WTC11 (cell line): ENCODE results near the gene BNIP2. TPM values are rescaled to one million over a fixed set of nuclear protein-coding genes. Genes with fewer than 3 reads are reported as not detected.

Source experiments
- AFF4 ChIP-seq: sonication (generic); formaldehyde crosslinking; IDR thresholded peaks from 2 replicates; pipeline ENCODE4 v1.8.1; 2023; ENCODE audit warnings: mild to moderate bottlenecking, missing genetic modification reagents, borderline replicate concordance
- ATF3 ChIP-seq: sonication (generic); formaldehyde crosslinking; conservative IDR thresholded peaks from 2 replicates; pipeline ENCODE4 v1.8.1; 2022; ENCODE audit warnings: mild to moderate bottlenecking, missing genetic modification reagents
- ELF4 ChIP-seq: sonication (generic); formaldehyde crosslinking; IDR thresholded peaks from 2 replicates; pipeline ENCODE4 v1.8.1; 2022; ENCODE audit warnings: low read depth, mild to moderate bottlenecking, moderate library complexity, missing genetic modification reagents
- ERG ChIP-seq: fragments of 250-450 bp; sonication (Bioruptor Pico); IDR thresholded peaks from 2 replicates; pipeline ENCODE4 v1.8.0; 2021; ENCODE audit warnings: mild to moderate bottlenecking
- ESRRA ChIP-seq: sonication (generic); formaldehyde crosslinking; IDR thresholded peaks from 2 replicates; pipeline ENCODE4 v1.8.1; 2022; ENCODE audit warnings: mild to moderate bottlenecking, missing genetic modification reagents, borderline replicate concordance
- FOXJ3 ChIP-seq: sonication (generic); formaldehyde crosslinking; IDR thresholded peaks from 2 replicates; pipeline ENCODE4 v1.9.0; 2021; ENCODE audit warnings: missing genetic modification reagents, mild to moderate bottlenecking, borderline replicate concordance
- FOXP4 ChIP-seq: sonication (generic); formaldehyde crosslinking; IDR thresholded peaks from 2 replicates; pipeline ENCODE4 v1.8.0; 2022; ENCODE audit warnings: mild to moderate bottlenecking, missing genetic modification reagents
- GABPB1 ChIP-seq: sonication (generic); formaldehyde crosslinking; IDR thresholded peaks from 2 replicates; pipeline ENCODE4 v1.8.1; 2023; ENCODE audit warnings: mild to moderate bottlenecking, missing genetic modification reagents
- IRF2 ChIP-seq: sonication (generic); formaldehyde crosslinking; IDR thresholded peaks from 2 replicates; pipeline ENCODE4 v1.8.0; 2022; ENCODE audit warnings: low read depth, missing genetic modification reagents, borderline replicate concordance
- MAX ChIP-seq: sonication (generic); formaldehyde crosslinking; IDR thresholded peaks from 2 replicates; pipeline ENCODE4 v1.8.0; 2022; ENCODE audit warnings: mild to moderate bottlenecking, missing genetic modification reagents
- NFE2L1 ChIP-seq: sonication (generic); formaldehyde crosslinking; IDR thresholded peaks from 2 replicates; pipeline ENCODE4 v1.8.1; 2023; ENCODE audit warnings: missing genetic modification reagents
- NFYB ChIP-seq: sonication (generic); formaldehyde crosslinking; conservative IDR thresholded peaks from 2 replicates; pipeline ENCODE4 v1.8.0; 2022; ENCODE audit warnings: low read depth, missing genetic modification reagents
- NR1H2 ChIP-seq: sonication (generic); formaldehyde crosslinking; IDR thresholded peaks from 2 replicates; pipeline ENCODE4 v1.9.0; 2021; ENCODE audit warnings: mild to moderate bottlenecking, moderate library complexity, missing genetic modification reagents
- NR3C1 ChIP-seq: sonication (generic); formaldehyde crosslinking; conservative IDR thresholded peaks from 2 replicates; pipeline ENCODE4 v1.8.1; 2023; ENCODE audit warnings: low read depth, mild to moderate bottlenecking, missing genetic modification reagents
- RELA ChIP-seq: sonication (generic); formaldehyde crosslinking; IDR thresholded peaks from 2 replicates; pipeline ENCODE4 v1.8.1; 2022; ENCODE audit warnings: missing genetic modification reagents, mild to moderate bottlenecking, borderline replicate concordance
- SMAD3 ChIP-seq: sonication (generic); formaldehyde crosslinking; IDR thresholded peaks from 2 replicates; pipeline ENCODE4 v1.8.0; 2022; ENCODE audit warnings: missing genetic modification reagents, mild to moderate bottlenecking, borderline replicate concordance
- SMAD4 ChIP-seq: sonication (generic); formaldehyde crosslinking; IDR thresholded peaks from 2 replicates; pipeline ENCODE4 v1.8.0; 2022; ENCODE audit warnings: mild to moderate bottlenecking, missing genetic modification reagents
- ZMAT4 ChIP-seq: fragments of 250-450 bp; sonication (Bioruptor Pico); IDR thresholded peaks from 2 replicates; pipeline ENCODE4 v1.9.0; 2021; ENCODE audit warnings: mild to moderate bottlenecking
- ZNF396 ChIP-seq: fragments of 250-450 bp; sonication (Bioruptor Pico); IDR thresholded peaks from 2 replicates; pipeline ENCODE4 v1.8.0; 2021; ENCODE audit warnings: mild to moderate bottlenecking, moderate library complexity, borderline replicate concordance
- ZNF416 ChIP-seq: fragments of 250-450 bp; sonication (Bioruptor Pico); IDR thresholded peaks from 2 replicates; pipeline ENCODE4 v1.9.0; 2021; ENCODE audit warnings: mild to moderate bottlenecking, inconsistent platforms
- ZNF423 ChIP-seq: fragments of 250-450 bp; sonication (Bioruptor Pico); IDR thresholded peaks from 2 replicates; pipeline ENCODE4 v2.1.2; 2022; ENCODE audit warnings: mild to moderate bottlenecking, moderate library complexity
- total RNA-seq: library from RNA; stranded (reverse); gene quantifications from 3 replicates; pipeline ENCODE4 v1.2.3, GENCODE V29; 2021
- TF ChIP-seq, protein P1 (sequence below): sonication (generic); formaldehyde crosslinking; IDR thresholded peaks from 2 replicates; pipeline ENCODE4 v1.8.1; 2022; ENCODE audit warnings: low read depth, missing genetic modification reagents, borderline replicate concordance
- TF ChIP-seq, protein P2 (sequence below): sonication (generic); formaldehyde crosslinking; IDR thresholded peaks from 2 replicates; pipeline ENCODE4 v1.8.1; 2022; ENCODE audit warnings: low read depth, mild to moderate bottlenecking, moderate library complexity, missing genetic modification reagents, borderline replicate concordance
- TF ChIP-seq, protein P3 (sequence below): fragments of 250-450 bp; sonication (Bioruptor Pico); IDR thresholded peaks from 2 replicates; pipeline ENCODE4 v1.9.0; 2021; ENCODE audit warnings: mild to moderate bottlenecking

BNIP2 gene
- total RNA-seq, 1 experiment from 2014 or later, result 40.3 TPM

DNA sequence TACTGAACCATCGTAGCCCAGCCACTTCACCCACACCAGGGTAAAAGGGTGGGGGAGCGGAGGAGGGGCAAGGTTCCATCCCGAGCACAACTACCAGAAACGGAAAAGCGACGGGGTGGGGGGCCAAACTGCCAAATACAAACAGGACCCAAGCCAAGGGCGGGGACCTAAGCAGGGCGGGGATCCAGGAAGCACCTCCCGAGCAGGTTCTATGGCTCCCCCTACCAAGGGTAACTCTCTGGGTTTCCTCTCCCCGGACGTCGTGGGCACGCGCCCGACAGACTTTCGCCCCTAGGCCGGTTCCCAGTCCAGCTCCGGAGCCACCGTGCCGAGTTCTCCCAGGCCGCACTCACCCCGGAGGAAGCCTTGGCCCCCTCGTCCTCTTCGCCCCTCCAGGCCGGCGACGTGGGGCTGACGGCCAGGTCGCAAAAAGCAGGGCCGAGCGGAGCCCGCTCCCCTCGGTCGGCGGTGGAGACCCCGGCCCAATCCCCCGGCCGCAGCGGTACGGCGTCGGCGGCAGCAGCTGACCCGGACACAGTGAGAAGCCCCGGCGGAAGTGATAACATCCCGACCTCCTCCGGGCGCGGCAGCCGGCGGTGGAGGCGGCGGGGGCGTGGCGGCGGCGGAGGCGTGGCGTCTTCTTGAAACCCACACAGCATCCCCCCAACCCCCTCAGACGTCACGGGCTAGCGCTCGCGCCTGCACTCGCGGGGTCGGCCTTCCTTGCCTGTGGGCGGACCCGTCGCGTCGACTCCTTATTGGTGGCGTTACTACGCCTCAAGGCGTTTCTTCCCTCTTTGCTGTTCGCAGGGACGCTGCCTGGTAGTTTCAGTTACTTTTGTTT is at the start of gene BNIP2 (continued):
- TF ChIP-seq, protein P1, sequence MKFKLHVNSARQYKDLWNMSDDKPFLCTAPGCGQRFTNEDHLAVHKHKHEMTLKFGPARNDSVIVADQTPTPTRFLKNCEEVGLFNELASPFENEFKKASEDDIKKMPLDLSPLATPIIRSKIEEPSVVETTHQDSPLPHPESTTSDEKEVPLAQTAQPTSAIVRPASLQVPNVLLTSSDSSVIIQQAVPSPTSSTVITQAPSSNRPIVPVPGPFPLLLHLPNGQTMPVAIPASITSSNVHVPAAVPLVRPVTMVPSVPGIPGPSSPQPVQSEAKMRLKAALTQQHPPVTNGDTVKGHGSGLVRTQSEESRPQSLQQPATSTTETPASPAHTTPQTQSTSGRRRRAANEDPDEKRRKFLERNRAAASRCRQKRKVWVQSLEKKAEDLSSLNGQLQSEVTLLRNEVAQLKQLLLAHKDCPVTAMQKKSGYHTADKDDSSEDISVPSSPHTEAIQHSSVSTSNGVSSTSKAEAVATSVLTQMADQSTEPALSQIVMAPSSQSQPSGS (CRISPR knock-in tag), result no peak
- TF ChIP-seq ZNF423 (CRISPR knock-in tag), result no peak
- no peak for TF ChIP-seq ZMAT4
- TF ChIP-seq SMAD4 (CRISPR knock-in tag), result no peak
- TF ChIP-seq ERG (CRISPR knock-in tag), result no peak
- TF ChIP-seq NFYB (CRISPR knock-in tag), result 0 out of 2 replicates have a peak, but pooled peaks have one; percentile 43
- no peak for TF ChIP-seq NR3C1
- TF ChIP-seq, protein P2, sequence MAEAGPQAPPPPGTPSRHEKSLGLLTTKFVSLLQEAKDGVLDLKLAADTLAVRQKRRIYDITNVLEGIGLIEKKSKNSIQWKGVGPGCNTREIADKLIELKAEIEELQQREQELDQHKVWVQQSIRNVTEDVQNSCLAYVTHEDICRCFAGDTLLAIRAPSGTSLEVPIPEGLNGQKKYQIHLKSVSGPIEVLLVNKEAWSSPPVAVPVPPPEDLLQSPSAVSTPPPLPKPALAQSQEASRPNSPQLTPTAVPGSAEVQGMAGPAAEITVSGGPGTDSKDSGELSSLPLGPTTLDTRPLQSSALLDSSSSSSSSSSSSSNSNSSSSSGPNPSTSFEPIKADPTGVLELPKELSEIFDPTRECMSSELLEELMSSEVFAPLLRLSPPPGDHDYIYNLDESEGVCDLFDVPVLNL, result no peak
- TF ChIP-seq, protein P3, sequence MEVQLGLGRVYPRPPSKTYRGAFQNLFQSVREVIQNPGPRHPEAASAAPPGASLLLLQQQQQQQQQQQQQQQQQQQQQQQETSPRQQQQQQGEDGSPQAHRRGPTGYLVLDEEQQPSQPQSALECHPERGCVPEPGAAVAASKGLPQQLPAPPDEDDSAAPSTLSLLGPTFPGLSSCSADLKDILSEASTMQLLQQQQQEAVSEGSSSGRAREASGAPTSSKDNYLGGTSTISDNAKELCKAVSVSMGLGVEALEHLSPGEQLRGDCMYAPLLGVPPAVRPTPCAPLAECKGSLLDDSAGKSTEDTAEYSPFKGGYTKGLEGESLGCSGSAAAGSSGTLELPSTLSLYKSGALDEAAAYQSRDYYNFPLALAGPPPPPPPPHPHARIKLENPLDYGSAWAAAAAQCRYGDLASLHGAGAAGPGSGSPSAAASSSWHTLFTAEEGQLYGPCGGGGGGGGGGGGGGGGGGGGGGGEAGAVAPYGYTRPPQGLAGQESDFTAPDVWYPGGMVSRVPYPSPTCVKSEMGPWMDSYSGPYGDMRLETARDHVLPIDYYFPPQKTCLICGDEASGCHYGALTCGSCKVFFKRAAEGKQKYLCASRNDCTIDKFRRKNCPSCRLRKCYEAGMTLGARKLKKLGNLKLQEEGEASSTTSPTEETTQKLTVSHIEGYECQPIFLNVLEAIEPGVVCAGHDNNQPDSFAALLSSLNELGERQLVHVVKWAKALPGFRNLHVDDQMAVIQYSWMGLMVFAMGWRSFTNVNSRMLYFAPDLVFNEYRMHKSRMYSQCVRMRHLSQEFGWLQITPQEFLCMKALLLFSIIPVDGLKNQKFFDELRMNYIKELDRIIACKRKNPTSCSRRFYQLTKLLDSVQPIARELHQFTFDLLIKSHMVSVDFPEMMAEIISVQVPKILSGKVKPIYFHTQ (CRISPR knock-in tag), result no peak
- no peak for TF ChIP-seq AFF4 (CRISPR knock-in tag)
- TF ChIP-seq FOXJ3 (CRISPR knock-in tag), result no peak
- peak; percentile 77; the same call in 1 of the 2 replicates for TF ChIP-seq MAX
- TF ChIP-seq IRF2 (CRISPR knock-in tag), result no peak
- no peak for TF ChIP-seq ZNF416 (CRISPR knock-in tag)
- peak; percentile 77 for TF ChIP-seq GABPB1 (CRISPR knock-in tag)
- TF ChIP-seq ELF4, result no peak
- TF ChIP-seq ZNF396, result no peak
- 0 out of 2 replicates have a peak, but pooled peaks have one; percentile 36 for TF ChIP-seq ESRRA (CRISPR knock-in tag)
- TF ChIP-seq RELA (CRISPR knock-in tag), result peak; percentile 82
- no peak for TF ChIP-seq NR1H2
- TF ChIP-seq NFE2L1, result no peak
- peak; percentile 52; the same call in 1 of the 2 replicates for TF ChIP-seq FOXP4
- TF ChIP-seq SMAD3 (CRISPR knock-in tag), result no peak
- TF ChIP-seq ATF3 (CRISPR knock-in tag), result no peak
